Gastrocnemius medialis (tissue), 4 donors: ENCODE measurements around the gene KATNAL2. TPM values are rescaled to one million over a fixed set of nuclear protein-coding genes. Genes with fewer than 3 reads are reported as not detected.
"Not testable (repeated sequence)": the region's sequence is repeated elsewhere in the genome, so short reads cannot be mapped to it uniquely, and the experiment has no call there.

Experiments used
- ATAC-seq, 2 donors: fragments of 150-250 bp; one replicate each; pipeline ENCODE4 v1.9.1; 2016
- DNase-seq, 2 donors: peaks; one replicate each; pipeline ENCODE4 v3.0.0-alpha.2; 2019
- H3K27ac ChIP-seq, 4 donors: fragments of 200-600 bp; sonication (generic); 1 replicate in 1 of 4; 2 replicates in 3 of 4; pipeline ENCODE4 v1.5.1; 2016 to 2018; ENCODE audit warnings: mild to moderate bottlenecking in 2 of 4, moderate library complexity in 1 of 4
- H3K27me3 ChIP-seq, 3 donors: fragments of 200-600 bp; sonication (generic) in 2 of 3; 1 replicate in 1 of 3; 2 replicates in 2 of 3; pipeline versions ENCODE4 v1.5.1 to v1.6.0; 2016 to 2019; ENCODE audit warnings: mild to moderate bottlenecking in 1 of 3, moderate library complexity in 1 of 3
- H3K36me3 ChIP-seq, 2 donors: fragments of 200-600 bp; sonication (generic) in 1 of 2; one replicate each; pipeline ENCODE4 v1.5.1; 2017 to 2018
- H3K4me1 ChIP-seq, 2 donors: fragments of 200-600 bp; sonication (generic) in 1 of 2; one replicate each; pipeline ENCODE4 v1.5.1; 2016 to 2017; ENCODE audit warnings: mild to moderate bottlenecking in 2 of 2
- H3K4me3 ChIP-seq, 4 donors: fragments of 200-600 bp; sonication (generic) in 3 of 4; 1 replicate in 1 of 4; 2 replicates in 3 of 4; pipeline ENCODE4 v1.5.1; 2016 to 2019; ENCODE audit warnings: mild to moderate bottlenecking in 2 of 4
- H3K9me3 ChIP-seq, 3 donors: fragments of 200-600 bp; sonication (generic) in 2 of 3; 1 replicate in 1 of 3; 2 replicates in 2 of 3; pipeline ENCODE4 v1.5.1; 2016 to 2019
- POLR2A ChIP-seq, 2 donors: fragments of 450-650 bp; IDR thresholded peaks; one replicate each; pipeline ENCODE4 v1.6.1; 2017; ENCODE audit warnings: antibody characterized with exemption in 2 of 2, mild to moderate bottlenecking in 2 of 2, moderate library complexity in 2 of 2
- in situ Hi-C, 4 donors: fragments of 200-750 bp; cut with MboI; loops; one replicate each; pipeline versions ENCODE4 v1.15.0 to v1.8.0; 2017; ENCODE audit warnings: low sequenced_read_pairs in 4 of 4
- intact Hi-C: fragments of 100-400 bp; cut with DNase I; formaldehyde crosslinking; loops from one replicate; pipeline ENCODE4 v1.15.1; 2023; ENCODE audit warnings: low total_unique reads
- total RNA-seq, 4 donors: library from RNA; depleted of rRNA; stranded (reverse); fragments of >200 nt; gene quantifications; one replicate each; pipeline versions ENCODE4 v1.1.0 to v1.2.3, GENCODE V29; 2016
- TF ChIP-seq, protein P1 (sequence below), 5 experiments: fragments of 450-650 bp in 3 of 5; fragments of 200-600 bp in 2 of 5; sonication (generic) in 2 of 5; IDR thresholded peaks in 4 of 5; conservative IDR thresholded peaks in 1 of 5; 1 replicate in 4 of 5; 2 replicates in 1 of 5; pipeline ENCODE4 v1.5.1; 2016 to 2019; ENCODE audit warnings: antibody characterized with exemption in 5 of 5, mild to moderate bottlenecking in 3 of 5, moderate library complexity in 3 of 5

Gene KATNAL2
- total RNA-seq, 4 donors from 2014 or later: 0.27 to 2.7 (median 0.52) TPM; not detected in 1

DNA sequence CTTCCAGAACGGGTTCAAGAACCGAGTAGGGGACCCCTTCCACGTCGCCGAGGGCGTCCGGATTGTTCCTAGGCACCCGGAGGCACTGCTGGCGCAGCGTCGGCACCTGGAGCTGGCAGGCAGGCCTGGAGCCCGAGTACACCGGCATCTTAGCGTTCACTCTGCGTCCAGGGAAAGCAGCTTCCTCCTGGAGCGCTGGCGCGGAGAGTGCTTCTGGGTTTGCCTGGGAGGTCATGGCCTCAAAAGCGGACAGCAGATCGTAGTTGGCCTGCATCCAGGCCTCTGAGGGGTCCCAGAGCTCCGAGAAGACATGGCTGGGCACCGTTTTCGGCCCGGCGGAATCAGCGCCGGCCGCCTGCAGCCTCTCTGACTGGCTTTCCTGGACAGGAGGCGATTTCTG, 111.3 kb downstream of the KATNAL2 start:
- H3K9me3 ChIP-seq, H3K27ac ChIP-seq, H3K27me3 ChIP-seq, H3K36me3 ChIP-seq, DNase-seq, ATAC-seq, H3K4me3 ChIP-seq, intact Hi-C loops, H3K4me1 ChIP-seq, in situ Hi-C loops: not testable (repeated sequence)

DNA sequence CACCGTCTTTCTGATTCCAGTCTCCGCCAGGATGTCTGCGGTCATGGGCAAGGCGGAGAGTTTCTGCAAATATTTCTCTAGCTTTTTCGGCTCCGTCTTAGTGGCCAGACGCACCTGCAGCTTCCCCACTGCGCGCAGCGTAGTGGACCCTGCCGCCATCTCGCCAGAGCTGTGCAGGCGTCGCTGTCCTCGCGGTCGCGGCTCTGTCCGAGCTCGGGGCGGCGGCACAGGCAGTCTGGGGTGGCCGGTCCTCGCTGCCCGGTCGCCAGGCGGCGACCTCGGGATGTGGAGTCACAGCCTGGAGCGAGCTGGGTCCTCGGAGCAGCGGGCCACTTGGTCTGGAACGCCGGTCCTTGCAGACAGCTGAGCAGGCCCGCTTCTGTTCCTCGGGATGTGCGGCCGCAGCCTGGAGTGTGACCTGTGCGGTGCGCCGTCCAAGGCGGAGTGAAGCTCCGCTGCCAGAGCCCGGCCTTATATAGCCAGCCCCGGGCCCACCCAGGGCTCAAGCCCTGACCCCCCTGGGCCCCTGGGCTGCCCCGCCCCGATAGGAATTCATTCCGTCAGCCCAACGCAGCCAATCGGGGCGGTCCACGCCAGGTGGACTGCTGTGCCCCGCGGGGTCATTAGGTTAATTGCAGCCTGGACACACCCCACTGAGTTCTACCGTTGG, 112.4 kb downstream of the KATNAL2 start:
- intact Hi-C loops, H3K9me3 ChIP-seq, in situ Hi-C loops, H3K4me3 ChIP-seq, H3K27me3 ChIP-seq, H3K27ac ChIP-seq, H3K4me1 ChIP-seq, H3K36me3 ChIP-seq, DNase-seq: not testable (repeated sequence)
- ATAC-seq: peak in 1 of 2 donors; percentile 14

DNA sequence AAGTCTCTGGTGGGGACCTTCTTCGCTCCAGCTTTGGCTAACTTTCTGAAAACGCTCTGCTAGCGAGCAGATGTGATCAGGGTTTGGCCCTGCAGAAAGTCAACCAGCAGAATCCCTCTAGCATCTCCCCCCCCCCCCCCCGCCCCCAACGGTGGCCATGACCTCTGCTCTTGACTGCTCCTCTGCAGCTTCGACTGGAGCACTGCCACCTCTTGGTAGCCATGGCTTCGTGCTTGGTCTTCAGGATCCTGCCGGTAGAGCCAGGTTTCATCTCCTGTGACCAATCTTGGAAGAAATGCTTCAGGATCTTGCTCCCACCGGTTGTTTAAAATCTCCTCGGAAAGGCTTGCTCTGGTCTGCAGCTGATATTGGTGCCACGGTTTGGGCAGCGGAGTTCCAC, 113.5 kb downstream of the KATNAL2 start:
- H3K27ac ChIP-seq, H3K27me3 ChIP-seq, H3K4me1 ChIP-seq, H3K9me3 ChIP-seq, intact Hi-C loops, in situ Hi-C loops, H3K36me3 ChIP-seq, H3K4me3 ChIP-seq, ATAC-seq, DNase-seq: not testable (repeated sequence)

DNA sequence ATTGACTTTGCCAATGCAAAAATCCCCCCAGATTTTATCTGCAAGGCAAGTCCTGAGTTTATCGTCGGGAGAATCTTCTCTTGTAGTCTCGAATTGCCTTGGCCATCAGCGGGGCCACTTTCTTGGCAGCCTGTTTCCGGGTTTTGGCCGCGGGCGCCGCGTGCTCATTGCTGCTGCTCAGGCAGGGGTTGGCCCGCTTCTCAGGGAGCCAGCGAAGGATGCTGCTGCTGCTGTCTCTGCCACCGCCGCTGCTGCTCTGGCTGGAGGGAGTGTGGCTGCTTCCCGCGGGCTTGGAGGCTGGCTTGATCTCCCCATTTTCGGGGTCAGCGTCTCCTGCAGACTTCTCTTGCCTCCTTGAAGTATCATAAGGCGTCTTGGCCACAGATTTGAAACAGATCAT, 115.5 kb downstream of the KATNAL2 start:
- H3K27me3 ChIP-seq: no peaks in the 10 kb centered on the region
- no peaks in the 10 kb centered on the region for H3K36me3 ChIP-seq
- H3K27ac ChIP-seq: no peak overlapping the region
- in situ Hi-C loops (no loop called here), intact Hi-C loops (no loop called here)
- H3K4me3 ChIP-seq: no peak overlapping the region
- DNase-seq: no peak
- no peaks in the 10 kb centered on the region for H3K4me1 ChIP-seq
- ATAC-seq: no peak
- TF ChIP-seq, protein P1, sequence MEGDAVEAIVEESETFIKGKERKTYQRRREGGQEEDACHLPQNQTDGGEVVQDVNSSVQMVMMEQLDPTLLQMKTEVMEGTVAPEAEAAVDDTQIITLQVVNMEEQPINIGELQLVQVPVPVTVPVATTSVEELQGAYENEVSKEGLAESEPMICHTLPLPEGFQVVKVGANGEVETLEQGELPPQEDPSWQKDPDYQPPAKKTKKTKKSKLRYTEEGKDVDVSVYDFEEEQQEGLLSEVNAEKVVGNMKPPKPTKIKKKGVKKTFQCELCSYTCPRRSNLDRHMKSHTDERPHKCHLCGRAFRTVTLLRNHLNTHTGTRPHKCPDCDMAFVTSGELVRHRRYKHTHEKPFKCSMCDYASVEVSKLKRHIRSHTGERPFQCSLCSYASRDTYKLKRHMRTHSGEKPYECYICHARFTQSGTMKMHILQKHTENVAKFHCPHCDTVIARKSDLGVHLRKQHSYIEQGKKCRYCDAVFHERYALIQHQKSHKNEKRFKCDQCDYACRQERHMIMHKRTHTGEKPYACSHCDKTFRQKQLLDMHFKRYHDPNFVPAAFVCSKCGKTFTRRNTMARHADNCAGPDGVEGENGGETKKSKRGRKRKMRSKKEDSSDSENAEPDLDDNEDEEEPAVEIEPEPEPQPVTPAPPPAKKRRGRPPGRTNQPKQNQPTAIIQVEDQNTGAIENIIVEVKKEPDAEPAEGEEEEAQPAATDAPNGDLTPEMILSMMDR (IDR thresholded peaks at IDR 0.05 in 4 of 5, conservative IDR thresholded peaks at IDR 0.05 in 1 of 5): no peak
- no peak for TF ChIP-seq POLR2A (IDR thresholded peaks at IDR 0.05)
- no peaks in the 10 kb centered on the region for H3K9me3 ChIP-seq

DNA sequence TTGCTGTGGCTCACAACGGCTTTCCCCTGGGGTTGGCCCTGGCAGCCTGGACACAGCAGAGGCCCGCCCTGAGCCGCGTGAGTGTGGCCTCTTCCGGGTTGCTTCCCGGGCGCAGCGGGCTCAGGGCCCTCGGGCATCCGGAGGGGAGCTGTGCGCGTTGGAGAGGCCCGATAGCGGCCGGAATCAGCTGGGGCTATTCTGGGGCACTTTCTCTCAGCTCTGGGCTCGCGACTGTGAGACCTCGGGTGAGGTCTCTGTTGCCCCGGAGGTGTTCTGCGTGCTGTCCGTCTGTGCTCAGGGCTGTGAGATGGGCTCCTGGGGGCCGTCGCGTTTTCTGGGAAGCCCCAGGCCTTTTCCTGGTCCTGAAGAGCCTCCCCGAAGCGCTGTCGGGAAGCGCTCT, 117.2 kb downstream of the KATNAL2 start:
- H3K36me3 ChIP-seq, in situ Hi-C loops, H3K27ac ChIP-seq, ATAC-seq, H3K27me3 ChIP-seq, DNase-seq, intact Hi-C loops, H3K4me3 ChIP-seq, H3K4me1 ChIP-seq, H3K9me3 ChIP-seq: not testable (repeated sequence)

DNA sequence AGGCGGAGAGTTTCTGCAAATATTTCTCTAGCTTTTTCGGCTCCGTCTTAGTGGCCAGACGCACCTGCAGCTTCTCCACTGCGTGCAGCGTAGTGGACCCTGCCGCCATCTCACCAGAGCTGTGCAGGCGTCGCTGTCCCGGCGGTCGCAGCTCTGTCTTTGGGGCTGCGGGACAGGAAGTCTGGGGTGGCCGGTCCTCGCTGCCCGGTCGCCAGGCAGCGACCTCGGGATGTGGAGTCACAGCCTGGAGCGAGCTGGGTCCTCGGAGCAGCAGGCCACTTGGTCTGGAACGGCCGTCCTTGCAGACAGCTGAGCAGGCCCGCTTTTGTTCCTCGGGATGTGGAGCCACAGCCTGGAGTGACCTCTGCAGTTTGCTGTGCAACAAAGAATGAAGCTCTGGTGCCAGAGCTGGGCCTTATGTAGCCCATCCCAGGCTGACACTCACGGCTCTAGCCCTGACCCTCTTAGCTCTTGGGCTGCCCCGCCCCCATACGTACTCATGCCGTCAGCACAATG, 117.8 kb downstream of the KATNAL2 start, which contains the start of gene ELOA2:
Gene ELOA2 (minus strand): TSS at position 466 of the 516 bp plus-strand sequence. CDS start 357 bp downstream, at position 109.
- Histone ChIP-seq H3K9me3 (no peaks in the 10 kb centered on the region), H3K27me3 (no peaks in the 10 kb centered on the region), H3K4me1 (no peaks in the 10 kb centered on the region), H3K27ac (no peak within 1 kb of the TSS), H3K4me3 (no peak within 1 kb of the TSS), H3K36me3 (no peaks in the 10 kb centered on the region)
- DNase-seq (no peak), ATAC-seq (no peak)
- in situ Hi-C loops: no loop called here
- intact Hi-C loops: no loop called here
- TF ChIP-seq, protein P1 (IDR thresholded peaks at IDR 0.05 in 4 of 5, conservative IDR thresholded peaks at IDR 0.05 in 1 of 5): no peak
- TF ChIP-seq POLR2A (IDR thresholded peaks at IDR 0.05): no peak
